ENCODE results near the gene CILP2. TPM values are rescaled to one million over a fixed set of nuclear protein-coding genes. Genes with fewer than 3 reads are reported as not detected.

Gene CILP2
- total and polyA plus RNA-seq, 2 of the 8 experiments (the other 6 are each of a cell fraction or from before 2014, with no cell fraction given), result 4.4 to 5.8 TPM

DNA sequence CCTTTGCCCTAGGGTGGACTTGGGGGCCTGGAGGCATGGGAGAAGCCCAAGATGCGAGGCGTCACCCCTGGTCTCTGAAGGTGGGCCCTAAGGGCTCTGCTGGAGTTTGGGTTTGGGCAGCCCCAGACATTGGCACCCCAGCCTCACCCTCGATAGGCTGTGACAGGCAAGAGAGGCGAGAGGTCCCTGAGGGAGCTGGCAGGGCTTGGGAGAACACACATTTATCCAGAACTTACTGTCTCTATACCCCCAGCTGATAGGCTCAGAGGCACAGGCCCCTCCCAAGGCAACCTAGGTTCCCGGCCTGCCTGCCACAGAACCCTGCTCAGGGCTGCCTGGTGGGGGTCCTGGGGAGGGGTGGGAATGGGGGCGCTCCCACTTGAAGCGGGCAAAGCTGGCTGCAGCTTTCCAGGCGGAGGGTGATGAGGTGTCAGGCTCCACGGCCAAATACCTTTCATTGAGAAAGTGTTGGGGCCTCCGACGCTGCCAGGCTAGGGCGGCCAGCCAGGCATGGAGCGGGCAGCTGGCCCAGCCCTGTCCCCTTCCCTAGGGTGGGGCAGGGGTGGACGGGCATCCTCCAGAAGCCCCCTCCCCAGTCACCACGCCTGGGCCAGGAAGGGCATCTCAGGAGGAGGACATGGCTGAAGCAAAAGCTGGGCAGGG lies 9.7 kb downstream of the CILP2 start (continued):
- no peak for TF ChIP-seq SIRT6 (IDR thresholded peaks at IDR 0.05; ENCODE audit: low read length)
- no peak for TF ChIP-seq TAF7 (optimal IDR thresholded peaks at IDR 0.05; ENCODE audit: borderline replicate concordance, low read depth, low read length)
- no peak for TF ChIP-seq YY1 (IDR thresholded peaks at IDR 0.05; ENCODE audit: low read depth, low read length)
- no peak for TF ChIP-seq BCL11A (IDR thresholded peaks at IDR 0.05; ENCODE audit: low read depth in 2 of 2, low read length in 2 of 2)
- no peak for TF ChIP-seq SAP30 (IDR thresholded peaks at IDR 0.05; ENCODE audit: insufficient read depth, insufficient replicate concordance, low read length)
- TF ChIP-seq NANOG (IDR thresholded peaks at IDR 0.05; ENCODE audit: insufficient read depth, low read depth, low read length, poor library complexity, severe bottlenecking), result no peak

Data from H1 (cell line).